GM21825 (cell line): Measurements from ENCODE around the gene IMPDH2.

Source experiments
- ATAC-seq: cut with Tn5 transposase; IDR thresholded peaks from one replicate; pipeline ENCODE4 v1.9.1; 2021; ENCODE audit warnings: mild to moderate bottlenecking, moderate library complexity; ENCODE audit not compliant: unreplicated experiment

Gene IMPDH2

DNA sequence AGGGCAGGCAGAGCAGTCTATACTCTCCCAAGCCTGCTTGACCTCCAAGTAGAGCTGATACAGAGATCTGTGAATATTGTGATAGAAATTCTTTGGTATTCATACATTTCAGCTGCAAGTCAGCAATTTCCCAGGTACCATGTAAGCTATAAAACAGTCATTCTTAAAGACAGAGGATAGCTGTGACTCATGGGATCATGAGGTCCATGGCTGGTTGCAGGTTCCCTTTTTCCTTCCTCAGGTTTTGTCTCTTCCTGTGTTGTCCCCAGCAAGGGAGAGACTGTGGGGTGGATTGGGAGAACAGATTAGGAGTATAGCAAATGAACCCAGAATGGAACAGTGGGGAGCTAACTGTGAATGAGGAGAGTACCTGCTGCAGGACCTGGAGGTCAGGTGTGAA is 44.5 kb downstream of the IMPDH2 start:
- no peak for ATAC-seq

- no peak for ATAC-seq
Observed at GRCh38 chr3:48983096-48983495, 46.1 kb downstream of the IMPDH2 start.

DNA sequence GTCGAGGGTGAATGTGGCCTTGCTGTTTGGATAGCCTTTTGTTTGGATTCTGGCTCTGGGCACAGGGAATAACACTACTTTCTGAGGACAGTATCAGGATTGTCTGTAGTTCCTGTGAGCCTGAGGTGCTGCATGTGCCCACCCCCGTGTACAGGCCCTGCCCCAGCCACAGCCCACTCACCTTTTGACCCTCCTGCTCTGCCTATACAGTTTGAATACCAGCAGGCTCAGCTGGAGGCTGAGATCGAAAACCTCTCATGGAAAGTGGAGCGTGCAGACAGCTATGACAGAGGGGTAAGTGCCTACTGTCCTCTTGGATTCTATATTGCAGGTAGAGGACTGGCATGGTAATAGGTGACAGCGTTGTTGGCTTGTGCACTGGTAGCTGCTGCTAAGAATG is 46.5 kb downstream of the IMPDH2 start:
- no peak for ATAC-seq

DNA sequence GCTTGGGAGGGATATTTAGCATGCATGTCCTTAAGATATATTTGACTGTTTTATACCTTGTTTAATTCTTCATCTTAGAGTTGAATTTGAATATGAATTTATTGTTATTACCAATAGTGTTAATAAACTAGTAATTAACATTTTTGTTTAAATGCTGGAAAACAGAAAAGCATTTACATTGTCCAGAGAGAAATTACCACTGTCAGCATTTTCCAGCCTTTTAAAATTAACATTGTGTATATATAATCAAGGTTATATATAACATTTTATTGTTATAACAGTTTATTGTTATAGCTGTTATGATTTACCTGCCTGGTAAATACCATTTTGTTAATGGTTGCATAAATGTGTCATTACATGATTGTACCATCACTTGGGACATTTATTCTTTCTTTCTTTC is 47.2 kb downstream of the IMPDH2 start:
- ATAC-seq, result no peak

DNA sequence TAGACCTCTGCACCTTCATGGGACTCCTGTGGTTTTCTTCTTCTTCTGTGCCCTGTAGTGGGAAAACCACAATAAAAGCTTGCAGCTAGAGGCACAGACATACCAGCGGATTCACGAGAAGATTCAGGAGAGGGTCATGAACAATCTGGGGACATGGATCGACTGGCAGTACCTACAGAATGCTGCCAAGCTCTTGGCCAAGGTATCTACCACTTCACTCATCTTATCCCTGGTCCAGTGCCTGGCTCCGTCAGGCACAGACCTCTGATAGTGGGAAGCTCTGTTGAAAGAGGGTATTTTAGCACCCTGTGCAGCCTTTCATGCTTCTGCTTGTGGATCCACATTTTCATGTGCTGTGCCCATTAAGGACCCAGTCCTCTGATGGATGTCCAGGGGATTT is 48.9 kb downstream of the IMPDH2 start:
- ATAC-seq, result no peak

DNA sequence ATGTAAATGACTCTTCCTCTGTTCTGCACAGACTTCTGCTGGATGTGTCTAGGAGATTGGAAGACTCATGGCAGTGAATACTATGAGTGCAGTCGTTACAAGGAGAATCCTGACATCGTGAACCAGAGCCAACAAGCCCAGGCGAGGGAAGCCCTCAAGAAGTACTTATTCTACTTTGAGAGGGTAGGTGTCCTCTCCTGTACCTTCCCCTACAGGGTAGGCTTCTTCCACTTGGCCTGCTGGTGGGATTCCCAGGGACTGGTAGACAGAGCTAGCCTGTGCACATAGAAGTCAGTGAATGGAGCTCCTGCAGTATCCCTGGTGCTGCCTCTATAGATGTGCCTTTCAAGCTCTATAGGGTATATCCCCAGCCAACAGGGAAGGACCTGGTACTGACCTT is 49.7 kb downstream of the IMPDH2 start:
- ATAC-seq, result no peak
